GM08714 (cell line): ENCODE results near the gene WDR20.
"Not testable (repeated sequence)": the region's sequence is repeated elsewhere in the genome, so short reads cannot be mapped to it uniquely, and the experiment has no call there.

ENCODE experiments used
- H3K4me3 ChIP-seq: fragments of 200-500 bp; sonication (Bioruptor generic); 2 replicates; pipeline ENCODE4 v1.5.1; 2014; ENCODE audit warnings: mild to moderate bottlenecking, low read length, inconsistent platforms
- ZNF274 ChIP-seq: IDR thresholded peaks from 2 replicates; pipeline ENCODE4 v1.6.1; 2012; ENCODE audit warnings: mild to moderate bottlenecking, low read depth, low read length

WDR20 gene

GRCh38 chr14:102233081-102233480, 93.4 kb downstream of the WDR20 start:
- H3K4me3 ChIP-seq, result no peak overlapping the region
- TF ChIP-seq ZNF274, result no peak

- TF ChIP-seq ZNF274, result no peak
- H3K4me3 ChIP-seq, result no peak overlapping the region
These were observed 94.9 kb downstream of the WDR20 start for GRCh38 chr14:102234331-102235264.

- TF ChIP-seq ZNF274, result no peak
- H3K4me3 ChIP-seq, result no peak overlapping the region
These were observed 95.7 kb downstream of the WDR20 start for GRCh38 chr14:102235275-102235897.

- no peak for TF ChIP-seq ZNF274
- H3K4me3 ChIP-seq, result no peak overlapping the region
These were observed 96.3 kb downstream of the WDR20 start for GRCh38 chr14:102236026-102236425.

- no peak for TF ChIP-seq ZNF274
- H3K4me3 ChIP-seq, result no peak overlapping the region
These were observed 98.4 kb downstream of the WDR20 start for GRCh38 chr14:102238131-102238530.

GRCh38 chr14:102238766-102239165, 99.1 kb downstream of the WDR20 start:
- no peak for TF ChIP-seq ZNF274
- H3K4me3 ChIP-seq, result no peak overlapping the region

GRCh38 chr14:102239231-102239630, 99.5 kb downstream of the WDR20 start:
- no peak for TF ChIP-seq ZNF274
- no peak overlapping the region for H3K4me3 ChIP-seq

- H3K4me3 ChIP-seq, result not testable (repeated sequence)
These were observed 100.8 kb downstream of the WDR20 start for GRCh38 chr14:102240481-102240880.

- H3K4me3 ChIP-seq, result no peak overlapping the region
- TF ChIP-seq ZNF274, result no peak
These were observed 101.5 kb downstream of the WDR20 start for GRCh38 chr14:102241147-102241546.

- not testable (repeated sequence) for H3K4me3 ChIP-seq
These were observed 104.1 kb downstream of the WDR20 start for GRCh38 chr14:102243795-102244194.

- no peak for TF ChIP-seq ZNF274
These were observed 106.4 kb downstream of the WDR20 start for GRCh38 chr14:102246071-102246470.

GRCh38 chr14:102248121-102248520, 108.4 kb downstream of the WDR20 start:
- no peak for TF ChIP-seq ZNF274
- no peak overlapping the region for H3K4me3 ChIP-seq

More at GRCh38 chr14:102246071-102246470, 106.4 kb downstream of the WDR20 start:
- H3K4me3 ChIP-seq, result no peak overlapping the region

GRCh38 chr14:102249041-102249440, 109.3 kb downstream of the WDR20 start:
- TF ChIP-seq ZNF274, result no peak
- no peak overlapping the region for H3K4me3 ChIP-seq

- no peak for TF ChIP-seq ZNF274
- H3K4me3 ChIP-seq, result no peak overlapping the region
These were observed 110.3 kb downstream of the WDR20 start for GRCh38 chr14:102249981-102250380.

- no peak for TF ChIP-seq ZNF274
- no peak overlapping the region for H3K4me3 ChIP-seq
These were observed 110.9 kb downstream of the WDR20 start for GRCh38 chr14:102250636-102251035.

GRCh38 chr14:102251161-102251560, 111.5 kb downstream of the WDR20 start:
- no peak for TF ChIP-seq ZNF274

More at GRCh38 chr14:102251161-102251560, 111.5 kb downstream of the WDR20 start:
- H3K4me3 ChIP-seq, result no peak overlapping the region
